Gastrocnemius medialis (tissue), 4 donors: Measurements from ENCODE around the gene ST14. TPM values are rescaled to one million over a fixed set of nuclear protein-coding genes. Genes with fewer than 3 reads are reported as not detected.
A peak's percentile ranks its signal among the peaks of the same experiment; 100 is the strongest.

Experiments
- ATAC-seq, 2 donors: fragments of 150-250 bp; one replicate each; pipeline ENCODE4 v1.9.1; 2016
- DNase-seq, 2 donors: peaks; one replicate each; pipeline ENCODE4 v3.0.0-alpha.2; 2019
- H3K27ac ChIP-seq, 4 donors: fragments of 200-600 bp; sonication (generic); 1 replicate in 1 of 4; 2 replicates in 3 of 4; pipeline ENCODE4 v1.5.1; 2016 to 2018; ENCODE audit warnings: mild to moderate bottlenecking in 2 of 4, moderate library complexity in 1 of 4
- H3K27me3 ChIP-seq, 3 donors: fragments of 200-600 bp; sonication (generic) in 2 of 3; 1 replicate in 1 of 3; 2 replicates in 2 of 3; pipeline versions ENCODE4 v1.5.1 to v1.6.0; 2016 to 2019; ENCODE audit warnings: mild to moderate bottlenecking in 1 of 3, moderate library complexity in 1 of 3
- H3K36me3 ChIP-seq, 2 donors: fragments of 200-600 bp; sonication (generic) in 1 of 2; one replicate each; pipeline ENCODE4 v1.5.1; 2017 to 2018
- H3K4me1 ChIP-seq, 2 donors: fragments of 200-600 bp; sonication (generic) in 1 of 2; one replicate each; pipeline ENCODE4 v1.5.1; 2016 to 2017; ENCODE audit warnings: mild to moderate bottlenecking in 2 of 2
- H3K4me3 ChIP-seq, 4 donors: fragments of 200-600 bp; sonication (generic) in 3 of 4; 1 replicate in 1 of 4; 2 replicates in 3 of 4; pipeline ENCODE4 v1.5.1; 2016 to 2019; ENCODE audit warnings: mild to moderate bottlenecking in 2 of 4
- H3K9me3 ChIP-seq, 3 donors: fragments of 200-600 bp; sonication (generic) in 2 of 3; 1 replicate in 1 of 3; 2 replicates in 2 of 3; pipeline ENCODE4 v1.5.1; 2016 to 2019
- POLR2A ChIP-seq, 2 donors: fragments of 450-650 bp; IDR thresholded peaks; one replicate each; pipeline ENCODE4 v1.6.1; 2017; ENCODE audit warnings: antibody characterized with exemption in 2 of 2, mild to moderate bottlenecking in 2 of 2, moderate library complexity in 2 of 2
- in situ Hi-C, 4 donors: fragments of 200-750 bp; cut with MboI; loops; one replicate each; pipeline versions ENCODE4 v1.15.0 to v1.8.0; 2017; ENCODE audit warnings: low sequenced_read_pairs in 4 of 4
- intact Hi-C: fragments of 100-400 bp; cut with DNase I; formaldehyde crosslinking; loops from one replicate; pipeline ENCODE4 v1.15.1; 2023; ENCODE audit warnings: low total_unique reads
- total RNA-seq, 4 donors: library from RNA; depleted of rRNA; stranded (reverse); fragments of >200 nt; gene quantifications; one replicate each; pipeline versions ENCODE4 v1.1.0 to v1.2.3, GENCODE V29; 2016
- TF ChIP-seq, protein P1 (sequence below), 5 experiments: fragments of 450-650 bp in 3 of 5; fragments of 200-600 bp in 2 of 5; sonication (generic) in 2 of 5; IDR thresholded peaks in 4 of 5; conservative IDR thresholded peaks in 1 of 5; 1 replicate in 4 of 5; 2 replicates in 1 of 5; pipeline ENCODE4 v1.5.1; 2016 to 2019; ENCODE audit warnings: antibody characterized with exemption in 5 of 5, mild to moderate bottlenecking in 3 of 5, moderate library complexity in 3 of 5

ST14 gene
- total RNA-seq, 4 donors from 2014 or later: 0.20 to 2.2 (median 1.3) TPM

- intact Hi-C loops: no loop called here
- Histone ChIP-seq H3K36me3 (no peaks in the 10 kb centered on the region), H3K4me3 (no peak overlapping the region), H3K4me1 (peaks cover 0 to 3% of the 10 kb centered on the region in 2 donors), H3K27ac (no peak overlapping the region), H3K9me3 (no peaks in the 10 kb centered on the region), H3K27me3 (peaks cover 26 to 34% (median 33%) of the 10 kb centered on the region in 3 donors)
- DNase-seq (no peak), ATAC-seq (no peak)
- in situ Hi-C loops: no loop called here
- TF ChIP-seq, protein P1, sequence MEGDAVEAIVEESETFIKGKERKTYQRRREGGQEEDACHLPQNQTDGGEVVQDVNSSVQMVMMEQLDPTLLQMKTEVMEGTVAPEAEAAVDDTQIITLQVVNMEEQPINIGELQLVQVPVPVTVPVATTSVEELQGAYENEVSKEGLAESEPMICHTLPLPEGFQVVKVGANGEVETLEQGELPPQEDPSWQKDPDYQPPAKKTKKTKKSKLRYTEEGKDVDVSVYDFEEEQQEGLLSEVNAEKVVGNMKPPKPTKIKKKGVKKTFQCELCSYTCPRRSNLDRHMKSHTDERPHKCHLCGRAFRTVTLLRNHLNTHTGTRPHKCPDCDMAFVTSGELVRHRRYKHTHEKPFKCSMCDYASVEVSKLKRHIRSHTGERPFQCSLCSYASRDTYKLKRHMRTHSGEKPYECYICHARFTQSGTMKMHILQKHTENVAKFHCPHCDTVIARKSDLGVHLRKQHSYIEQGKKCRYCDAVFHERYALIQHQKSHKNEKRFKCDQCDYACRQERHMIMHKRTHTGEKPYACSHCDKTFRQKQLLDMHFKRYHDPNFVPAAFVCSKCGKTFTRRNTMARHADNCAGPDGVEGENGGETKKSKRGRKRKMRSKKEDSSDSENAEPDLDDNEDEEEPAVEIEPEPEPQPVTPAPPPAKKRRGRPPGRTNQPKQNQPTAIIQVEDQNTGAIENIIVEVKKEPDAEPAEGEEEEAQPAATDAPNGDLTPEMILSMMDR (IDR thresholded peaks at IDR 0.05 in 4 of 5, conservative IDR thresholded peaks at IDR 0.05 in 1 of 5): no peak
- no peak for TF ChIP-seq POLR2A (IDR thresholded peaks at IDR 0.05)
These were observed 443 bp upstream of the ST14 start for GRCh38 chr11:130159139-130159538.

- DNase-seq: no peak
- peaks cover 31 to 43% (median 34%) of the 10 kb centered on the region in 3 donors for H3K27me3 ChIP-seq
- intact Hi-C loops: no loop called here
- peak overlapping the region in 1 of 4 donors; percentile 25 for H3K4me3 ChIP-seq
- no peak overlapping the region for H3K27ac ChIP-seq
- H3K36me3 ChIP-seq: no peaks in the 10 kb centered on the region
- no peaks in the 10 kb centered on the region for H3K9me3 ChIP-seq
- peaks cover 0 to 3% of the 10 kb centered on the region in 2 donors for H3K4me1 ChIP-seq
- no peak for TF ChIP-seq POLR2A (IDR thresholded peaks at IDR 0.05)
- TF ChIP-seq, protein P1 (IDR thresholded peaks at IDR 0.05 in 4 of 5, conservative IDR thresholded peaks at IDR 0.05 in 1 of 5): no peak
- in situ Hi-C loops: no loop called here
- no peak for ATAC-seq
These were observed 1.0 kb downstream of the ST14 start for GRCh38 chr11:130160498-130161155.

- H3K4me3 ChIP-seq: no peak overlapping the region
- H3K9me3 ChIP-seq: no peaks in the 10 kb centered on the region
- H3K27me3 ChIP-seq: peaks cover 34 to 43% (median 37%) of the 10 kb centered on the region in 3 donors
- TF ChIP-seq, protein P1 (IDR thresholded peaks at IDR 0.05 in 4 of 5, conservative IDR thresholded peaks at IDR 0.05 in 1 of 5): no peak
- peaks cover 0 to 3% of the 10 kb centered on the region in 2 donors for H3K4me1 ChIP-seq
- H3K36me3 ChIP-seq: no peaks in the 10 kb centered on the region
- DNase-seq (no peak), ATAC-seq (no peak)
- in situ Hi-C loops (no loop called here), intact Hi-C loops (no loop called here)
- H3K27ac ChIP-seq: no peak overlapping the region
These were observed 2.0 kb downstream of the ST14 start for GRCh38 chr11:130161441-130162145.

DNA sequence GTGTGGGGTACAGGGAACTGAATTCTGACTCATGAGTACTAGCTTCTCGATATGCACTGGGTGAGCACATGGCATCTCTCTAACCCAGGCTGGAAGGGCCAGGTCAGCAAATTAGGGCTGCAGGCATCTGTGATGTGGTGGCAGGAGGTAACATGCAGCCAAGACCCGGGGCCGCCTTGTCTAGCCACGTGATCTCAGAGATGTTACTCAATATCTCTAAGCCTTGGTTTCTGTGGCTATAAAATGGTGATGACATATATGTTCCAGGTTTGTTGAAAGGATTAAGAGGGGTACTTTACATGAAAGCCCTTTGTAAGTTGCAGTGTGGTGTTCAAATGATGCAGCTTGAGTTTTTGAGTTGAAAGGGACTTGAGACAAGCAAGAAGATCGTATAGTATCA is 3.2 kb downstream of the ST14 start:
- TF ChIP-seq, protein P1 (IDR thresholded peaks at IDR 0.05 in 4 of 5, conservative IDR thresholded peaks at IDR 0.05 in 1 of 5): no peak
- no peak for TF ChIP-seq POLR2A (IDR thresholded peaks at IDR 0.05)
- intact Hi-C loops (no loop called here), in situ Hi-C loops (no loop called here)
- peaks cover 0 to 3% of the 10 kb centered on the region in 2 donors for H3K4me1 ChIP-seq
- DNase-seq: no peak
- no peaks in the 10 kb centered on the region for H3K36me3 ChIP-seq
- no peak overlapping the region for H3K27ac ChIP-seq
- peaks cover 35 to 41% (median 37%) of the 10 kb centered on the region in 3 donors for H3K27me3 ChIP-seq
- ATAC-seq: no peak
- H3K9me3 ChIP-seq: no peaks in the 10 kb centered on the region
- H3K4me3 ChIP-seq: no peak overlapping the region
